NT2/D1 (cell line): Measurements from ENCODE around the gene SSU72.

Experiments used
- DNase-seq: peaks from one replicate; pipeline ENCODE4 v3.0.0-alpha.2; 2011; ENCODE audit warnings: low read depth, low spot score
- H3K27me3 ChIP-seq: 2 replicates; pipeline ENCODE4 v1.6.0; 2011; ENCODE audit warnings: mild to moderate bottlenecking; ENCODE audit not compliant: insufficient read length, insufficient read depth
- H3K36me3 ChIP-seq: 2 replicates; pipeline ENCODE4 v1.6.1; 2011; ENCODE audit warnings: mild to moderate bottlenecking, low read length, mixed read lengths; ENCODE audit not compliant: insufficient read depth, insufficient read length
- H3K4me1 ChIP-seq: 2 replicates; pipeline ENCODE4 v1.5.1; 2011; ENCODE audit not compliant: insufficient read depth, insufficient read length
- H3K4me3 ChIP-seq: 2 replicates; pipeline ENCODE4 v1.5.1; 2011; ENCODE audit warnings: low read depth; ENCODE audit not compliant: insufficient read length
- H3K9ac ChIP-seq: 2 replicates; pipeline ENCODE4 v1.6.0; 2011; ENCODE audit warnings: low read depth; ENCODE audit not compliant: insufficient read length
- H3K9me3 ChIP-seq: 2 replicates; pipeline ENCODE4 v1.5.1; 2011; ENCODE audit warnings: mild to moderate bottlenecking, low read length; ENCODE audit not compliant: insufficient read depth
- SUZ12 ChIP-seq: IDR thresholded peaks from 2 replicates; pipeline ENCODE4 v1.6.1; 2011; ENCODE audit not compliant: insufficient read length, insufficient read depth; ENCODE audit errors: extremely low read depth
- YY1 ChIP-seq: IDR thresholded peaks from 2 replicates; pipeline ENCODE4 v1.6.1; 2011; ENCODE audit not compliant: insufficient read length, insufficient read depth
- ZNF274 ChIP-seq: IDR thresholded peaks from 2 replicates; pipeline ENCODE4 v1.6.1; 2011; ENCODE audit warnings: mild to moderate bottlenecking, low read depth, low read length

SSU72 gene

DNA sequence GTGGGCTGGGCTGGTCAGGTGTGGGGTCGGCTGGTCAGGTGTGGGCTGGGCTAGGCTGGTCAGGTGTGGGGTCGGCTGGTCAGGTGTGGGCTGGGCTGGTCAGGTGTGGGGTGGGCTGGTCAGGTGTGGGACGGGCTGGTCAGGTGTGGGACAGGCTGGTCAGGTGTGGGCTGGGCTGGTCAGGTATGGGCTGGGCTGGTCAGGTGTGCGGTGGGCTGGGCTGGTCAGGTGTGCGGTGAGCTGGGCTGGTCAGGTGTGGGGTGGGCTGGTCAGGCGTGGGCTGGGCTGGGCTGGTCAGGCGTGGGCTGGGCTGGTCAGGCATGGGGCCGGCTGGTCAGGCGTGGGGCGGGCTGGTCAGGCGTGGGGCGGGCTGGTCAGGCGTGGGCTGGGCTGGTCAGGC is 31.6 kb upstream of the SSU72 start:
- peaks cover 5% of the 10 kb centered on the region for H3K27me3 ChIP-seq
- H3K9ac ChIP-seq = no peak overlapping the region
- DNase-seq = no peak
- H3K9me3 ChIP-seq = no peaks in the 10 kb centered on the region
- H3K4me1 ChIP-seq = peaks cover 4% of the 10 kb centered on the region
- TF ChIP-seq SUZ12 = no peak
- TF ChIP-seq YY1 = no peak
- TF ChIP-seq ZNF274 = no peak
- H3K36me3 ChIP-seq = no peaks in the 10 kb centered on the region
- no peak overlapping the region for H3K4me3 ChIP-seq

DNA sequence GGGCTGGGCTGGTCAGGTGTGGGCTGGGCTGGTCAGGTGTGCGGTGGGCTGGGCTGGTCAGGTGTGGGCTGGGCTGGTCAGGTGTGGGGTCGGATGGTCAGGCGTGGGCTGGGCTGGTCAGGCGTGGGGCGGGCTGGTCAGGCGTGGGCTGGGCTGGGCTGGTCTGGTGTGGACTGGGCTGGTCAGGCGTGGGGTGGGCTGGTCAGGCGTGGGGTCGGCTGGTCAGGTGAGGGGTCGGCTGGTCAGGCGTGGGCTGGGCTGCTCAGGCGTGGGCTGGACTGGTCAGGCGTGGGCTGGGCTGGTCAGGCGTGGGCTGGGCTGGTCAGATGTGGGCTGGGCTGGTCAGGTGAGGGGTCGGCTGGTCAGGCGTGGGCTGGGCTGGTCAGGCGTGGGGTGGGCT is 31.1 kb upstream of the SSU72 start:
- H3K9me3 ChIP-seq = no peaks in the 10 kb centered on the region
- no peaks in the 10 kb centered on the region for H3K36me3 ChIP-seq

DNA sequence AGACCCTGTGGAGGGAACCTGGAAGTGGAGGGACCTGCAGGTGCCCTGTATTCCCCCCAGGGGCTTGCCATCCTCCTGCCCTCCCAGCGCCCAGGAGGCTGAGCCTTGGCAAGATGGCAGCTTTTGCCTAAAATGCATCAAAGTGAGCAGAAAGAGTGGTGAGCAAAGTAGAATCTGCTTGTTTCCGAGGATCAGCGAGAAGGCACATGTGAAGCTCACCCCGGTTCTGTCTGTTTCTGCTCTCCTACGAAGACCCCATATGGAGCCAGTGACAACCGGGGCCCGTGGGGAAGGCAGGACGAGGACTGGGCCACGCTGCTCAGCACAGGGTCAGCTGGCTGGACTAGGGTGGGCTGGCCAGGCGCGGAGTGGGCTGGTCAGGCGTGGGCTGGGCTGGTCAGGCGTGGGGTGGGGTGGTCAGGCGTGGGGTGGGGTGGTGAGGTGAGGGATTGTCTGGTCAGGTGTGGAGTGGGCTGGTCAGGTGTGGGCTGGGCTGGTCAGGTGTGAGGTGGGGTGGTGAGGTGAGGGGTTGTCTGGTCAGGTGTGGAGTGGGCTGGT is 30.4 kb upstream of the SSU72 start:
- no peaks in the 10 kb centered on the region for H3K9me3 ChIP-seq
- H3K4me1 ChIP-seq = peaks cover 8% of the 10 kb centered on the region
- H3K27me3 ChIP-seq = peaks cover 16% of the 10 kb centered on the region
- no peak overlapping the region for H3K4me3 ChIP-seq
- DNase-seq = no peak
- no peak overlapping the region for H3K9ac ChIP-seq
- no peaks in the 10 kb centered on the region for H3K36me3 ChIP-seq
- TF ChIP-seq SUZ12 (no peak), ZNF274 (no peak), YY1 (no peak)

More for the DNA sequence above, 31.1 kb upstream of the SSU72 start:
- Histone ChIP-seq H3K27me3 (peaks cover 10% of the 10 kb centered on the region), H3K4me1 (peaks cover 8% of the 10 kb centered on the region), H3K9ac (no peak overlapping the region), H3K4me3 (no peak overlapping the region)
- TF ChIP-seq ZNF274 (no peak), SUZ12 (no peak), YY1 (no peak)
- no peak for DNase-seq

- TF ChIP-seq YY1 (no peak), ZNF274 (no peak), SUZ12 (no peak)
- Histone ChIP-seq H3K4me3 (no peak overlapping the region), H3K36me3 (no peaks in the 10 kb centered on the region), H3K9ac (no peak overlapping the region), H3K27me3 (peaks cover 16% of the 10 kb centered on the region), H3K9me3 (no peaks in the 10 kb centered on the region), H3K4me1 (peaks cover 8% of the 10 kb centered on the region)
- no peak for DNase-seq
Observed at GRCh38 chr1:1604374-1605033, 29.8 kb upstream of the SSU72 start.

DNA sequence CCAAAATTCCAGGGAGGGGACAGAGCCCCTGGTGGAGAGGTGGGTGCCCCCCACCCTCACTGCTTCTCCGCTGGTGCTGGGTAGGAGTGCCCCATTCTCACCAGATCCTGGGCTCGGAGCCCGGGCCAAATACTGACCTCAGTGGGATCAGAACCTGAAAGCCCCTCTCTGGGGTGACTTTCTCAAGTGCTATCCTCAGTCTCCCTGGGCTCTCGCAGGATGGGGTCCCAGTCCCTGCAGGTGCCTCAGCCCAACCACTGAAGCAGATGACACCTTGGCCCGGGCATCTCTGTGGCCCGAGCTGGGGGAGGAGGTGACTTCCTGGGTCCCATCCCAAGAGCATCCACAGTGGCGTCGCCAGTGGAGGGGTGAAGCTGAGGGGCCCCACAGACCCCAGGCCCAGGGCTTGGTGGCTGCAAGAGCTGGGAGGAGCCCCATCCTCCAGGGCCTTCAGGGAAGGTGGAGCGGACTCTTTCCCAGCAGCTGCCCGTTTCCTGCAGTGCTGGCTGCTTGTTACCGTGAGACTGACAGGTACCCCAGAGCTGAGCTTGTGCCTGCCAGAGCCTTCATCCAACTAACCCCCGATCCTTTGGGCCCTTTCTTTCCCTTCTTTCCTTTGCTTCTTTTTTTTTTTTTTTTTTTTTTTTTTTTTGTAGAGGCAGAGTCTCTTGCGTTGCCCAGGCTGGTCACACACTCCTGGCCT is 29.2 kb upstream of the SSU72 start:
- H3K9ac ChIP-seq = no peak overlapping the region
- H3K27me3 ChIP-seq = peaks cover 16% of the 10 kb centered on the region
- H3K4me3 ChIP-seq = no peak overlapping the region
- H3K36me3 ChIP-seq = no peaks in the 10 kb centered on the region
- H3K4me1 ChIP-seq = peaks cover 12% of the 10 kb centered on the region
- TF ChIP-seq ZNF274 (no peak), SUZ12 (no peak), YY1 (no peak)
- DNase-seq = no peak
- H3K9me3 ChIP-seq = no peaks in the 10 kb centered on the region

GRCh38 chr1:1602968-1603506 is 28.4 kb upstream of the SSU72 start:
- Histone ChIP-seq H3K36me3 (no peaks in the 10 kb centered on the region), H3K4me3 (no peak overlapping the region), H3K9ac (no peak overlapping the region), H3K9me3 (no peaks in the 10 kb centered on the region), H3K27me3 (peaks cover 16% of the 10 kb centered on the region), H3K4me1 (peaks cover 18% of the 10 kb centered on the region)
- no peak for TF ChIP-seq SUZ12
- no peak for TF ChIP-seq ZNF274
- TF ChIP-seq YY1 = no peak
- DNase-seq = no peak
